Amniotic epithelial cell (primary cell): ENCODE data around the gene FAH.

Source experiments
- DNase-seq: peaks from one replicate; pipeline ENCODE4 v3.0.0-alpha.2; 2010; ENCODE audit warnings: low read depth

The FAH gene

DNA sequence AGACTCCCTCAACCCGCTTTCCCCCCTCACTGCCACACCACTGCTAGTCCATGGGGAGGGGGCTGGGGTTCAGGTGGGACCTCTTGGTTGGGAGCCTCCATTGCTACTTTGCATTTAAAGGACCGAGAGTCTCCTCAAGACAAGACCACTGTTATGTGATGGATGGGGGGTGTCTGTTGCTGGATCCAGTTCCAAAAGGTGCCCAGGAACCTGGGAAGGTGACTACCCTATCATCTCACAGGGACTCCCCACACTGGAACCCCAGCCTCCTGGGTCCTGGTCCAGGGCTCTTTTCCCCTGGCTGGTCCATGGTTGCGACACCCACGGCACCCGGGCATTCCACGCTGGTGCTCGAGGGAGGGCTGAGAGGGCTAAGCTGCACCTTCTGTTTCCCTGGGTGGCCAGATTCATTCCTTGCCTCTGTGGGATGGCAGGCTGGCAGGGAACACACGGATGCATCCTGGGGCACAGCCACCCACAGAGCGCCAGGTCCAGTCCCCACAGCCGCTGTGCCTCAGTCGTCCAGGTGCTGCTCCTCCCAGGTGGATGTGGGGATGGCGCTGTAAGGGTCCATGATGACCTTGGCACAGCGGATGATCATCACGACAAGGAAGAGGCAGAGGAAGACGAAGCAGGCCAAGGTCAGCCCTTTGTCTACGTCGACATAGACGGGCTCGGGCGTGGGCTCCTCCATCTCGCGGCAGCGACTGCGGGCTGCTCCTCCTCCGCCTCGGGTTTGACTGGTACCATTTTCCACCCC lies 48.6 kb downstream of the FAH start:
- DNase-seq: no peak

DNA sequence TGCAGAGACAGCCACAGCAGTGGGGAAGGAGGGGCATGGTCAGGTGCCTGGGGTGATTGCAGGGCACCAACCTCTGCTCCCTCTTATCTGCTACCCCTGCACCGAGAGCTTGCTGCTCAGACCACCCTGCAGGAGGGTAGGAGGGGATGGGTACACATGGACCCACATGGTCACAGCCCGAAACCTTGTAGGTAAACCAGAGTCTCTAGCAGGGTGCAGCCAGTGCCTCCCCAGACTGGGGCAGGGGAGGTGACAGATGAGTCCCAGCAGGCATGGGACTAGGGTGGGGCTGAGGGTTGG lies 49.2 kb downstream of the FAH start:
- DNase-seq: no peak

DNA sequence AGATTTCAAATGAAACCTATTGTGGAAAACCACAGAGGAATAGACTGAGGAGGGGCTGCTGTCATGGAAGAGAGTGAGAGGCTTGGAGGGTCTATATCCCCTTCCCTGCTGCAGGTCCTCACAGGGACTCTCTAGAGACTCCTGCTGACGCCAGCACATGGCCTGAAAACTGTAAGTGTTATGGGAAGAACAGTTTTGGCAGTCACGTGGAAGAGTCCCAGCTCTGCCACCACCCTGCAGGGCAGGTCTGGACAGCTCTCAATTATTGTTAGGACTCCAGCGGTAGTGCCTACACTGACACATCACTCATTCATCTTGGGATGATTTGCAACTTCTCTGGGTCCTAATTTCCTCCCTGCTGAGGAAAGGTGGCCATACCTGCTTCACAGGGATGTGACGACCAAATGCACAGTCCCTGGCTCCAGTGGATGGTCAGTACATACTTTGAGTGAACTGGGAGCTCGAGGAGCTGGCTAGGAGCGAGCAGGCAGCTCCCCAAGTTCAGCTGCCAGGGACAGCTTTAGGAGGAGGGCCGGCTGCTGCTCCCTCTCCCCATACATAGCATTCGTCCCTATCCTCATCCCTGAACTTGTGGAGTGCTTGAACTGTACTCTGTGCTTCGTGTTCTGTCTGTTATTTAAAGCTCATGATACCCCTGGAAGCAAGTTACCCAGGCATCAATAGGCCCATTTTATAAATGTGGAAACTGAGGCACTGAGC lies 50.0 kb downstream of the FAH start:
- no peak for DNase-seq

DNA sequence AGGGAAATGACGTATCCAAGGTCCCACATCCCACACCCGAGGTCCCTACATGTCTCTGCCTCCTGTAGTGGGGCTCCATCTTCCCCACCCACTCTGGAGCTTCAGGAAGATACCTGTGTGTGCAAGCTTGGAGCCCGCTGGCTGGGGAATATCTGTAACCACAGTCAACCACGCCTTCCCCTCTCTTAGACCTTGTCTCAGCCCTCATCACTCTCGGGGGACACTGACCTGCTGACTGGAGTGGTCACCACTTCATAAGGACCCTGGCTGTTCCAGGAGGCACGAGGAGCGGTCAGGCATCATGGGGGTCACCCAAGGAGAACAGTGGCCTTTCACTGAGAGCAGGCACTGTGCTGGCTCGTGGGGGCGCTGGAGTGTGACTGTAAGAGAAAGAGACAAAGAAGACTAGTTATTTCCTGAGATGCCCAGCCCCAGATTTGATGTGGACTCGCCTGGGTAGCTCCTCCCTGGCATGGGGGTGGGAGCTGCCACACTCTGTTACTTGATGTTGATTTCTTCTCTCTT lies 50.6 kb downstream of the FAH start:
- DNase-seq: no peak

DNA sequence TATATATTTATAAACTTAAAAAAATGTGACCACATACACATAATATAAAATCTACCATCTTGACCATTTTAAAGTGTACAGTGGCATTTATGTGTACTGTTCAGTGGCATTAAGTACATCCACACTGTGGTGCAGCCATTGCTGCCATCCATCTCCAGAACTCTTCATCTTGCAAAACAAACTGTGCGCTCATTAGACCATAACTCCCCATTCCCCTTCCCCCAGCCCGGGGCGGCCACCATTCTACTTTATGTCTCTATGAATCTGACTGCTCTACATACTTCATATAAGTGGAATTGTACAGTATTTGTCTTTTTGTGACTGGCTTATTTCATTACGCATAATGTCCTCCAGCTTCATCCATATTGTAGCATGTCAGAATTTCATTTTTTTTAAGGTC lies 51.4 kb downstream of the FAH start:
- DNase-seq: no peak

DNA sequence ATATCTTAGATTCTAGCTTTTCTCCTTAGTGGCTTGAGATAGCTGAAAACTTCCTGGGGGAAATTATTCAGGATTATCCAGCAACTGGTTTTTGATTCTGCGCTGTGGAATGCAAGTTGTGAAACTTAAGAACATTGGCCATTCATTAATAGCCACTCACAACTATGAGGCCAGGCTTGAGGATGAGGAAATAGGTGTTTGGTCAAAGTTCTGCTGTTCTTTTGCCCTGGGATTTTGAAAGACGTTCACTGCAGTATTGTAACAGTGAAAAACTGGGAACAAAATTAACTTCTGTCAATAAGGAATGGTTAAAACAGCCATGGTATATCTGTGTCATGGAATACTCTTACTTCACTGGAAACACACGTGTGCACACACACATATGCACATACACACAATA lies 55.1 kb downstream of the FAH start:
- DNase-seq: peak; percentile 91

DNA sequence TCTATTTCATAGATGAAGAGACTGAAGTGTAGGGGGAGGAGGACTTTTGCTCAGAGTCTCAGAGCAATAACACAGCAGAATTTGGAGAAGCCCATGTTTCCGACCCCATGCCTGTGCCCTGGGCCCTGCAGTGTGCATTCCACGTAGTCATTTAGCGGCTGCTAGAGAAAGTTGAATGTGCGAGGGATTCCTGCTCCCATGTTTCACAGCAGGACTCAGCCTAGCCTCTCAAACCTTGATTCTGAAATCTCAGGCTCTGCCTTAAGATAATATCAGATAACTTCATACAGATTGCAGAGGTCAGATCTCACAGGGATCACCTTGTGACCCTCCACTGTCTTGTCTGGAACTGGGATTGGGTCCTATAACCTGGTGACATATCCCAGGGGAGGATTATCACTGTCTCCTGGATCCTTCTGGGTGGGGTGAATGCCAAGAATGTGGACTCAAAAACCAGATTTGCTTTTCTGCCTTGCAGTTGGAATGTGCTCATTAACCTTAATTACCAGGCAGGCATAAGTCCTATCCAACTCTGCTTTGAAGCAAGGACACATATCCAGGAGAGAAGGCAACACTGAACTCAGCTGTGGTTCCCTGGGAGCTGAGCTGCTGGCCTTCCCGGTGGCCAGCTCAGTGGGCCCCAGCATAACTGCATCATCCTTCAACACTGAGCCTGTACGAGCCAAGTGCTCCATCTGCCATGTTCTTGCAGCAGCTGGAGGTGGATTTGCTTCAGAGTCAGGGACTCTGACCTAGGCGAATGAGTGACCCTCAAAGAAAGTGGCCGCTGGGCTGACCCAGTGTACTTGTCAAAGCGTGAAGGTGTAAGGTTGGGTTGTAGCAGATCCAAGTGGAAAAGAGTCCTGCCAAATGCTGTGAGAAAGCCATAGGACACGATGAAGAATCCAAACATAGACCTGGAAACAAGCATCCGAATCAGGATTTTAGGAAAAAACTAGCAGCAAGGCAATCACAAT lies 56.2 kb downstream of the FAH start:
- DNase-seq: no peak

DNA sequence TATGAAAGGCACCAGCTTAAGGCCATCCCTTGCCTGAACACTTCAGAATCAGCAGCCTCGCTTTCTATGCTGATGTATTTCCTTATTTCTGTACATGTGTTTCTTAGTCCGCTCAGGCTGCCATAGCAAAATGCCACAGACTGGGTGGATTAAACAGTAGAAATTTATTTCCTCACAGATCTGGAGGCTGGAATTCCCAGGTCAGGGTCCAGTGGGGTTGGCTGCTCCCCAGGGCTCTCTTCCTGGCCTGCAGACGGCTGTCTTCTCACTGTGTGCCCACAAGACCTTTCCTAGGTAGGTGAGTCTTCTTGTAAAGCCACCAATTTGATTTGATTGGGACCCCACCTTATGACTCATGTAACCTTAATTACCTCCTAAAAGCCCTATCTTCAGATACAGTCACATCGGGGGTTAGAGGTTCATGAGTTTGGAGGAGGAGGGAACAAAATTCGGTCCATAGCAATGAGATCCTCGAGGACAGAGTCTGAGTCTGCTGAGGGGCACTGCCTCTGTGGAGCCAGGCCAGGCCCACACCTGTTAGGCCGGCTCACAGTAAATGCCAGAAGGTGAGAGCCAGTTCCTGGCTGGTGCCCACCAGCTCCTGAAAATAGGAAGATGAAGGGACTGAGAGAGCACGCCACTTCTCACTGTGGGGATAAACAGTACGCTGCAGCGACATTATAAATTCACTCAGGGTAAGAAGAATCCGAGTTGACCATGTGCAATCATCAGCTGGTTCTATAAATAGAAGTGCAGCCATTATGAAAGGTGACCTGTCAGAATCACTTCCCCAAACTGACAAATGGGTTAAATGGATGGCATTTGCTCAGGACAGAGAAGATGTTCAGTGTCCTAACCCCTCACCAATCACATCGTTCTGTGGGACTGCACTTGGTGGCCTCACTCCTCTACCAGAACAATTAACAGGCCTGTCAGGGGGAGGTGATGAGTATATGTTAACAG lies 58.1 kb downstream of the FAH start:
- no peak for DNase-seq

DNA sequence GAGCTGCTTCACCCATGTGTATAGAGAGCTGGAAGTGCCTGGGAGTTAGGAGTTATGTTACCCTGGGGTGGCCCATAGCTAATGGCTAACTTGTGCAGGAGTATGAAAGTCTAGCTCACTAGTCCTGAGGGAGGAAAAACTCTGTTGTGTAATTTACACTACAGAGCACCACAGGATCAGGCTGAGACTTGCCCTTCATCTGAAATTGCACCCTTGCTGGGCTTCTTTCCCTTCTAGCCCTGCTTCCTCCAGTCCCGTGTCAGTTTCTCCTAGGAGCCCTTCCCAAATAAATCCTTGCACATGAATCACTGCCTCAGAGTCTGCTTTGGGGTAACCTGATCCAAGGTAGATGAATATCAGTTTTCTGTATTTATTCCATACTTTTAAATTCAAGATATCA lies 59.2 kb downstream of the FAH start:
- DNase-seq: no peak

DNA sequence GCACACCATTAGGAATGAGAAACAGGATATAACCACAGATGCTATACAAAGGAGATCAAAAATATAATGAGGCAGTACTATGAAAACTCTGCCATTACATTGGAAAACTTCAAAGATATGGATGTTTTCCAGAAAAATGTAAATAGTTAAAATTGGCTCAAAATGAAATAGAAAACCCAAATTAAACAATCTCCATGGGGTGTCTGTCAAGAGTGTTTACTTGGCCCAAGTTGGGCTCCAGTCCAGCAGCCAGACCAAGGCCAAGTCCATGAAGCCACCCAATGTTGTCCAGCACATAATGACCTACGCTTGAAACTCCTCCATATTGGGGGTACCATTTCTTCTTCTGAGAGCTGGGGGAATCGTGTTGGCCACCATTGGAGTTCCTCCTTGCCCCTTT lies 62.1 kb downstream of the FAH start:
- no peak for DNase-seq

DNA sequence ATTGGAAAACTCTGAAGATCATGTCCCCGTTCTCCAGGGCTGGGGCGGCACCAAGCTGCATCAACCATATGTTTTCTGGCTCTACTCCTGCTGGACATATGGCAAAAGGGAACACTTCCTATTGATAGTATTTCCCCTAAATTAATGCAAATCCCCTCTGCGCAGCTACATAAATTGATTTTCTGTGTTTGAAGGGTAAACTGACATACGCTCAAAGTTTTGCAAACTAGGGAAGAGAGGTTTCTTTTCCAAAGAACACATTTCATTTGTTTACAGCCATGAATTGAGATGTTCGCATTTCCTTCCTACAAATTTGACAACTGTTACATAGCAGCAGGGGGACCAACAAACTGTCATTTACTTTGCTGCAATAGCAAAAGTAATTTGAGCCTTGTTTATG lies 63.3 kb downstream of the FAH start:
- DNase-seq: no peak

DNA sequence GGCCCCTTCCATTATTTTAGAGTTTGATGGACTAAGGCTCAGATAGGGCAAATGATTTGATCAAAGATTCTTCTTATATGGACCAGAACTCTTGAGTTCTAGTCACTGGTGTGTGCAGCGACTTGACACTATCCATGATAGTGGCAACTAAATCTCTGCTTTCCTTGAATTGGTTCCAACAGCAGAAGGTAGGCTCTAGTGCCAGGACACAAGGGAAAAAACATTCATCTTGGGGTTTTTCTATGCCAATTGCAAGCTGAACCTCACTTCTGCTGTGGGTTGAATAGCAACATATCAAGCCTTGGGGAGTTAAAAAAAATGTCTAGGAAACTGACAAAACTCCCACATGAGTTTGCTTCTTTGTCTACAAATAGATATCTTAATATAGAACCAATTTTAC lies 64.1 kb downstream of the FAH start:
- no peak for DNase-seq

DNA sequence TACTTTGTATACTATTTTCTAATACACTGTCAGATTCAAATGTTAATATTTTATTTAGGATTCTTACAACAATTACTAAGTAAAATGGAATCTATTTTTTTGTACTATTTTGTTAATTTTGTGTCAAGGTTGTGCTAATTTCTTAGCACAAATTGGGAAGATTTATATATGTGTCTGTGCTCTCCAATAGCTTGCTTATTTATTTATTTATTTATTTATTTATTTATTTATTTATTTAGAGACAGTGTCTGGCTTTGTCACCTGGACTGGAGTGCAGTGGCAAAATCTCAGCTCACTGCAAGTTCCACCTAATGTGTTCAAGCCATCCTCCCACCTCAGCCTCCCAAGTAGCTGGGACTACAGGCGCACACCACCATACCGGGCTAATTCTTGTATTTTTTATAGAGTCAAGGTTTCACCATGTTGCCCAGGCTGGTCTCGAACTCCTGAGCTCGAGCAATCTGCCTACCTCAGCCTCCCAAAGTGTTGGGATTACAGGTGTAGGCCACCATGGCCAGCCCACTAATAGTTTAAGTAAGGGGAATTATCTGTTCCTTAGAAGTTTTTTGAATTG lies 64.6 kb downstream of the FAH start:
- DNase-seq: no peak

DNA sequence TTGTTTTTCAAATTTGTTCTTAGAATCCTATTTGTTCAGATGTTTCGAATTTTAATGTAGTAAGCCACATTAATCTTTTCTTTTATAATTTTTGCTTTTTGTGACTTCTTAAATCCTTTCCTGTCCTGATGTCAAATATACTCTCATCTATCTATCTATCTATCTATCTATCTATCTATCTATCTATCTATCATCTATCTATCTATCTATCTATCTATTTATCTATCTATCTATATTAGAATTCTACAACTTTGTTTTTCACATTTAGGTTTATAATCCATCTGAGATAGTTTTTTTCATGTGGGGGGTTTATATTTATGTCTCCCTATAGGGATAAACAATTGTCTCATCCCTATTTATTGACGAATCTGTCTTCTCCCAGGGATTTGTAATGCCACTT lies 67.2 kb downstream of the FAH start:
- DNase-seq: no peak

DNA sequence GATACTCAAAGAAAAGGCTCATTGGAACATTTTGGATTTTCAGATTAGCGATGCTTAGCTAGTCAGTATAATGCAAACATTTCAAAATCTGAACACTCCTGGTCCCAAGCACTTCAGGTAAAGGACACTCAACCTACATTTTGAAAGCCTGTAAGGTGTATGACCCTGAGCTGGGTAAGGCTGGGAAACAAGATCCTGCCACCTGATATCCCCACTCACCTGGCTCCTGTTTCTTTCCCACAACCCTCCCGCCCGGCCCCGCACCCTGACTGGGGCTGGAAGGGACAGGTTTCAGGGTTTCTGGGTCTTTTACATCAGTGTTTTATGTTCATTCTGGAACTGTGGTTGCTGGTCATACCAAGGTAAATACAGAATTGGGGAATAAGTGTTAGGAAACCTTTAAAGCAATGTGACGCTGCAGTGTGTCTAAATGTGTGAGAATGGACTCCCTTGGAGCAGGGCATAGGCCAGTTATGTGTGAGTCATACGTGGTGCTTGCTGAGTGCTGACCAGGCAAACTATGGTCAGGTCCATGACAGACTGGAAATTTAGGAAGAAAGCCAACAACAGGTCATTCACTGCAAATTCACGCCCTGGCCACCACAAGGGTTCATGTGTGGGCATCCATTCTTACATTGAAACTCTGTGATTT lies 76.3 kb downstream of the FAH start:
- peak; percentile 54 for DNase-seq

DNA sequence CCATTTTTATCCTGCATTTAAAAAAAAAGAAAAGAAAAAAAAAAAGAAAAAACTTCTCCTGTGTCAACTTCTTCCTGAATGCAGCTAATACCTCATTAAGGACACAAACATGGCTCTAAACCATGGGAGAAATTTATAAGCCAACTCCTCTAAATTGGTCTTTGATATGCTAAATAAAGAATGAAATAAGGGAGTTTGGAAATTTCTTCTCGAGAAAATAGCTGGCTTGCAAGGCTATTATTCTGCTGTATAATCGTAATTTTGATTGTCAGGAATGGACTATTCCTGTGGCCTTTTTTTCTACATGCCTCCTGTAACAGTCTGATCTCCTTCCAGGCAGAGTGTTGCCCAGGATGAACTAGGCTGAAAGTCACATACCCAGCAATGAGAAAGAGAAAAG lies 78.6 kb downstream of the FAH start:
- no peak for DNase-seq

DNA sequence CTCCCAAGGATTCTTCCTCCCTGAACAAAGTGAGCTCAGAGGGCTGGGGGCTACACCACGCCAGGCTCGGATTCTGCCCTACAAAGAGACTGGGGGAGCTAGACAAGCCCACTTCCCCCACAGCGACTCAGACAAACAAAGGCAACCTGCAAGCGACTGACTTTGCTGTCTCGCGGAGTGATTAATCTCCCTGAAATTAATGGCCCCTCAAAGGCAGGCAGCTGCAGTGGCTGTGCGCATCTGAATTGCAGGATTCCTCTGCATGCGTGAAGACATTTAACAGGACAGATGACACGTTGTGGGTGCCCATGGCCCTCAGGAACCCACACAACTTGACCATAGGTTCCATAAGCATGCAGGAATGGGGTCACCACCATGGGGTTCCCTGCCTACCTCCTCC lies 80.8 kb downstream of the FAH start:
- DNase-seq: no peak

DNA sequence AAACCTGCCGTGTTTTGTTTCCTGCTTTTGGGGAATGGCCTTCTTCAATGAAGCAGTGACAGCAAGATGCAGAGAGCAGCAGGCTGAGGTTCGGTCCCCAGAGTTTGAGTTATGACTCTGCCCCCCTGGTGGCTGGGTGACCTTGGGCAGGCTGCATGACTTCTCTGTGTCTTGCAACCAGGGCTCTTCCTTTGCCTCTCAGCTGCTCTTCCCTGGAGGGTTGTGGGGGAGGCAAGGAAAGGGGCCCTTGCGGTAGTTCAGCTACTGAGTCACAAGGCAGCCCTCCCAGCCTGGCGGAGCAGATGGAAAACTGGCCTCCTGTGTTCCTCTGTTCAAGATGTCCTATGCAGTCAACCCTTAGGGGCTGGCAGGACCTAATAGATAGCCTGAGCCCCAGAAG lies 82.1 kb downstream of the FAH start:
- peak; percentile 41 for DNase-seq
